ENCODE results near the gene SYT17.

DNA sequence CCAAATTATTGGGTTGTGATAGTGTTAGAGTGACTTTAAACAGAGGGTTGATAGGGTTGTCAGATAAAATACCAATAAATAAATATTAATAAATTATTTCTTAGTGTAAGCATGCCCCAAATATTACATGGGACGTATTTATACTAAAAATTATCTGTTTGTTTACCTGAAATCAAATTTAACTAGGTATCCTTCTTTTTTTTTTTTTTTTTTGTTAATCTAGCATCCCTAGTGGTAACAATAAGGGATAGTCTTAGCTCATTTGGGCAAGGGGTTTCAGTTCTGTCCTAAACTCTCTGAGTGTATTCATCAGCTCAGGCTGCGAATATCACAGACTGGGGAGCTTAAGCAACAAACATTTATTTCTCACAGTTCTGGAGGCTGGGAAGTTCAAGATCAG lies 118.8 kb downstream of the SYT17 start:
- TF ChIP-seq POLR2AphosphoS5 (IDR thresholded peaks at IDR 0.05) (no peak), EP300 (IDR thresholded peaks at IDR 0.05) (no peak), POLR2A (IDR thresholded peaks at IDR 0.05) (no peak)
- TF ChIP-seq, protein P1, sequence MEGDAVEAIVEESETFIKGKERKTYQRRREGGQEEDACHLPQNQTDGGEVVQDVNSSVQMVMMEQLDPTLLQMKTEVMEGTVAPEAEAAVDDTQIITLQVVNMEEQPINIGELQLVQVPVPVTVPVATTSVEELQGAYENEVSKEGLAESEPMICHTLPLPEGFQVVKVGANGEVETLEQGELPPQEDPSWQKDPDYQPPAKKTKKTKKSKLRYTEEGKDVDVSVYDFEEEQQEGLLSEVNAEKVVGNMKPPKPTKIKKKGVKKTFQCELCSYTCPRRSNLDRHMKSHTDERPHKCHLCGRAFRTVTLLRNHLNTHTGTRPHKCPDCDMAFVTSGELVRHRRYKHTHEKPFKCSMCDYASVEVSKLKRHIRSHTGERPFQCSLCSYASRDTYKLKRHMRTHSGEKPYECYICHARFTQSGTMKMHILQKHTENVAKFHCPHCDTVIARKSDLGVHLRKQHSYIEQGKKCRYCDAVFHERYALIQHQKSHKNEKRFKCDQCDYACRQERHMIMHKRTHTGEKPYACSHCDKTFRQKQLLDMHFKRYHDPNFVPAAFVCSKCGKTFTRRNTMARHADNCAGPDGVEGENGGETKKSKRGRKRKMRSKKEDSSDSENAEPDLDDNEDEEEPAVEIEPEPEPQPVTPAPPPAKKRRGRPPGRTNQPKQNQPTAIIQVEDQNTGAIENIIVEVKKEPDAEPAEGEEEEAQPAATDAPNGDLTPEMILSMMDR (IDR thresholded peaks at IDR 0.05) = no peak
